NB4 (cell line): Measurements from ENCODE around the gene ZFAND3.

Source experiments
- MYC ChIP-seq: IDR thresholded peaks from 2 replicates; pipeline ENCODE4 v1.6.1; 2011; ENCODE audit warnings: low read depth, low read length
- POLR2A ChIP-seq: IDR thresholded peaks from 2 replicates; pipeline ENCODE4 v1.6.1; 2011; ENCODE audit warnings: mild to moderate bottlenecking; ENCODE audit not compliant: insufficient read length; ENCODE audit errors: extremely low read depth
- TF ChIP-seq, protein P1 (sequence below): IDR thresholded peaks from one replicate; pipeline ENCODE4 v1.5.1; 2012; ENCODE audit warnings: low read depth, low read length
- TF ChIP-seq, protein P2 (sequence below): IDR thresholded peaks from 2 replicates; pipeline ENCODE4 v1.6.1; 2011; ENCODE audit warnings: low read depth, low read length

DNA sequence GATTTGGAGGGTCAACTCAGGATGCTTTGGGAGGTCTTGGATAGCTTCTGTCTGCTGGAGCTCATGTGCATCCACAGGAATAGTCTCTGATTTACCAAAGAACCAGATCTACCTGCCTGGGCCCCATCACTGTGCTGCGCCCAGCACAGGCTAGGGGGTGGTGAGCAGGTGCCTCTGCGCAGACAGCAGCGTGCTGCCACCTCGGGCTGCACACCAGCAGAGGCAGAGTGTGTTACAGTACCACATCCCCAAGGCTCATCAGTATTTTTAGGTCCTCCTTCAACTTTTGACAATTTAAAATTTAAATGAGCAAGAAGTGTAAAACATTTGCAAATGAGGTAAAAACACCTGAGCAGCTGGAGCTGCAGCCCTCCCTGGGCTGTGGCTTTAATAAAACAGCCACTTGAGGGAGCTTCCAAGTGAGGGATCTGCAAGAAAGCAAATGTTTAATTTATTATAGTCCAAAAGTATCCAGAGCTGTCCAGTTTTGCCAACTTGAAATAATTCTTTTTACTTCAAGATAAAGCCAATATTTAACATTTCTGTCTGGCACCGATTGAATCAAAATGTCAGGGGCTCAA lies 324.9 kb downstream of the ZFAND3 start:
- TF ChIP-seq, protein P1, sequence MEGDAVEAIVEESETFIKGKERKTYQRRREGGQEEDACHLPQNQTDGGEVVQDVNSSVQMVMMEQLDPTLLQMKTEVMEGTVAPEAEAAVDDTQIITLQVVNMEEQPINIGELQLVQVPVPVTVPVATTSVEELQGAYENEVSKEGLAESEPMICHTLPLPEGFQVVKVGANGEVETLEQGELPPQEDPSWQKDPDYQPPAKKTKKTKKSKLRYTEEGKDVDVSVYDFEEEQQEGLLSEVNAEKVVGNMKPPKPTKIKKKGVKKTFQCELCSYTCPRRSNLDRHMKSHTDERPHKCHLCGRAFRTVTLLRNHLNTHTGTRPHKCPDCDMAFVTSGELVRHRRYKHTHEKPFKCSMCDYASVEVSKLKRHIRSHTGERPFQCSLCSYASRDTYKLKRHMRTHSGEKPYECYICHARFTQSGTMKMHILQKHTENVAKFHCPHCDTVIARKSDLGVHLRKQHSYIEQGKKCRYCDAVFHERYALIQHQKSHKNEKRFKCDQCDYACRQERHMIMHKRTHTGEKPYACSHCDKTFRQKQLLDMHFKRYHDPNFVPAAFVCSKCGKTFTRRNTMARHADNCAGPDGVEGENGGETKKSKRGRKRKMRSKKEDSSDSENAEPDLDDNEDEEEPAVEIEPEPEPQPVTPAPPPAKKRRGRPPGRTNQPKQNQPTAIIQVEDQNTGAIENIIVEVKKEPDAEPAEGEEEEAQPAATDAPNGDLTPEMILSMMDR, result no peak
- TF ChIP-seq POLR2A (no peak), MYC (no peak)
- TF ChIP-seq, protein P2, sequence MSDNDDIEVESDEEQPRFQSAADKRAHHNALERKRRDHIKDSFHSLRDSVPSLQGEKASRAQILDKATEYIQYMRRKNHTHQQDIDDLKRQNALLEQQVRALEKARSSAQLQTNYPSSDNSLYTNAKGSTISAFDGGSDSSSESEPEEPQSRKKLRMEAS, result no peak
